Activated CD4-positive, CD25-positive, alpha-beta regulatory T cell (primary cell): ENCODE results near the gene MAP3K14.

Source experiments
- DNase-seq, 4 experiments: peaks; one replicate each; lab custom pipeline; 2025; lab: John Stamatoyannopoulos, UW

The MAP3K14 gene

GRCh38 chr17:45300060-45300751, 16.6 kb downstream of the MAP3K14 start:
- DNase-seq: no peak

DNA sequence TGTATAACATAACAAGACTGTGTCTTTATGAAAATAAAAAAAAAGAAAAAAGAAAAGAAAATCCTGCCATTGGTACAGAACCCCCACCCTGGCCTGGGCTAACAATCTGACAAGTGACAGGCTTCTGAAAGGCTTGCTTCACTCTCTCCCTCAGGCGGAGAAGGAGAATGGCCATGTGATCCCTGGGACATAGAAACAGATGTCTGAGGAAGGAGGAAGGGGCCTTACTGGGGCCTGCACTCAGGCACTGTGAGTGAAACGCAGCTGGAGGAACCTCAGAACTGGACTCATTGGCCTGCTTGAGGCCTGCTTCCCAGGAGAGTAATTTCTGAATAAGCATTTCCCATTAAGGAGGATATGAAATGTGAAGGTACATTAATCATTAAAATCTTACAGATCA, 17.5 kb downstream of the MAP3K14 start:
- no peak for DNase-seq

DNA sequence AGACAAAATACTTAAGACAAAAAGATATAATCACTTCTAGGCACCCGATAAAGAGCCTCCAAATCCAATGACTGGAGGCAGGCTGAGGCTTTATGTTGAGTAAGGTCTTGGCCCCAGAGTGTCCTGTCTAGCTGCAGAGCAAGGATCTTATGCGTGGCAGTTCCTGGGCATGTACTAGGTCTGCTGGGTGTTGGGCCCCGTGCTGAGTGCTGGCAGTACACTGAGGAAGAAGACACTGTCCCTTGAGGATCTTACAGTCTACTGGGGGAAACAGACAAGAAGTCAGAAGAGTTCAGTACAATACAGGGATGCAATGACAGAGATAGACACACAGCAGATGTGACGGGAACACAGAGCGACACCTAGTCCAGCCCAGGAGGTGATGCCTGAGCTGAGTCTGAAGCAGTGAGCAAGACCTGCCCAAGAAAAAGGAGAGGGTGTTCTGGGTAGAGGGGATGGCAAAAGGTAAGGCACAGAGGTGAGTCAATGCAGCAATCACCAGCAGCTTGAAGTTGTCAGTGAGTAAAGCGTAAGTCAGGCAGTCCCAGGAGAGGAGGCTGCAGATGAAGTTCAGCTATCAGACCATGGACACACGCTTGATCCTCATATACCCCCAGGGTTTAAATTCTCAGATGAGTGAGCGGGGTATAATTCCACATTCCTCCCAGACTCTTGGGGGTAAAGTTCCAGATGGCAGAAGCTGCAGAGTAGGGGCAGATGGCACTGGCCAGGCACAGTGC, 18.1 kb downstream of the MAP3K14 start:
- DNase-seq: no peak

- DNase-seq: no peak
Observed at GRCh38 chr17:45296833-45297124, 20.0 kb downstream of the MAP3K14 start.

DNA sequence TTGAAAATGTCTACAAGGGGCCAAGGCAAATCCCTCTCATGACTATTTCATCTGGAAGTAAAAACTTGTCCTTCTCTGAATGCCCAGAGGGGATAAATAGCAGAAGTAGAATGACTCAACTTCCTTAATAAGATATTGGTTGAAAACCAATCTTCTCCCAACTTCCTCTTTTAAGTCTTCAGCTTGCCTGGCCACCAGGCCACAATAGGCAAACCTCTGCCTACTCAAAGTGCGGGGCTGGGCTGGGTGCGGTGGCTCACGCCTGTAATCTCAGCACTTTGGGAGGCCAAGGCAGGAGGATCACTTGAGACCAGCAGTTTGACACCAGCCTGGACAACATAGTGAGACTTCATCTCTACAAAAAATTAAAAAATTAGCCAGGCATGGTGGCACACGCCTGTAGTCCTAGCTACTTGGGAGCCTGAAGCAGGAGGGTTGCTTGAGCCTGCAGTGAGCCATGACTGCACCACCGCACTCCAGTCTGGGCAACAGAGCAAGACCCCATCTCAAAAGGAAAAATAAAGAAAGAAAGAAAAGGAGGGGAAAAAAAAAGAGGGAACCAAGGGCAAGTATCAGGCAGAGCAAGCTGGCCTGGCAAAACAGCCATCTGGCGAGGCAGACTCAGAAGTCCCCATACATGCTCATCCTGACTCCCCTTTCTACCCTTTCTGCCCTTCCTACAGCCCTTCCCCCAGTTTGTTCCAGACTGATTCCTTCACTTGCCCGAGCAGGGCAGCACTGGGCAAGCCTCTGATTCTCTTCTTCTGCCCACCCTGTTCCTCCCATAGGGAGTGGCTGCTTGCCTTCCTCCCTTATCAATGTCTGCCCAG, 20.6 kb downstream of the MAP3K14 start:
- DNase-seq: no peak

DNA sequence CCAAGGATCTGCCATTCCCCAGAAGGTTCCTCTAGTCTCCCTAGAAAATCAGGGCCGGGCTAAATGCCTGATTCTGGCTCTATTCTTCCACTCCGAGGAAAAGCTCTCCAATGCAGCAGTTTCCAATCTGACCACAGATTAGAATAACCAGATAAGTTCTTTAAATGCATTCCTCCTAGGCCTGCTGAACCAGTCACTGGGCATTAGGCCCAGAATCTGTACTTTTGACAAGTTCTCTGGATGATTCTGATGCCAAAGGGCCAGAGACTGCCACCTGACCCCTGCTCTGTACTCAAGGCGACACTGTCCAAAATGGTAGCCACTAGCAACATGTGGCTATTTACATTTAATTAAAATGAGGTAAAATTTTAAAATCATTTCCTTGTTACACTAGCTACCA, 22.3 kb downstream of the MAP3K14 start:
- no peak for DNase-seq

- no peak for DNase-seq
Observed at GRCh38 chr17:45293413-45294211, 23.2 kb downstream of the MAP3K14 start.

GRCh38 chr17:45292696-45293412, 24.0 kb downstream of the MAP3K14 start:
- no peak for DNase-seq

GRCh38 chr17:45291171-45291805, 25.5 kb downstream of the MAP3K14 start:
- no peak for DNase-seq

DNA sequence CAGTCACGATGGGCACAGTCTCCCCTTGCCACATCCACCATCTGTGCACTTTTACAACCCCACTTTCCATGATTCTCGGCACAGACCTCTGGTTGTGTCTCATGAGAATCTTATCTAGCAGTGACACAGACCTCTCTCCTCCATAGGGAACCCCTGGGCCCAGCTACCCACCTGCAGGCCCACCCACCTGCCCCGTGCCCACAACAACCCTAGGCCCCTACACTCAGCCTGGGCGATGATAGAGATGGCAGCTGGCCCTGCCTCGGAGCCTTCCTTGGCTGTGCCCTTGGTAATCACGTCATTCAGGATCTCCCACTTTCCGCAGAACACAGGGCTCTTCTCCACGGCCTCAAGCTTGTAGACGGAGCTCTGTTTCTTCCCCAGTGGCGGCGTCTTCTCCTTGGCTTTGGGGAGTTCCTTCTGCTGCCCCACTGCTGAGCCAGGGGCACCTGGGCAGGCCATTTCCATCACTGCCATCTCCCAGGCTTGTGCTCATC, 26.5 kb downstream of the MAP3K14 start:
- no peak for DNase-seq

GRCh38 chr17:45289301-45290268, 27.2 kb downstream of the MAP3K14 start:
- DNase-seq: no peak

- no peak for DNase-seq
Observed at GRCh38 chr17:45288825-45289224, 28.0 kb downstream of the MAP3K14 start.

- DNase-seq: no peak
Observed at GRCh38 chr17:45287526-45288500, 29.0 kb downstream of the MAP3K14 start.

DNA sequence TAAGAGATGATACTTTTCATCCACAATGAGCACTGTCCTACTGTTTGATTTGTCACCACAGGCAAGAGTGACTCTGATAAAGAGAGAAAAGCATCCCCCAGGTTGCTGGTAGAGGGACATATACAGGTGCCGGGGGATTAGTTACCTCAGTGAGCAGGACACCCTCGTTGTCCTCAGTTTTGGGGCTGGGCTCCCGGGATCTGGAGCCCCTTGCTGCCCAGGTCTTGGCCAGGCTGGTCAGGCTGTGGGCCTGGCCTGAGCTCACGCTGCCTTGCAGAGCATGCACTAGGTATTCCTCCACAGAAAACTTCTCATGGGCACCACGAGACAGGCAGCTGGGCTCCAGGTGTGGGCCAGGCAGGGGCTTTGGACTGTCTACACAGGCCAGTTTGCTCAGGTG, 30.5 kb downstream of the MAP3K14 start:
- no peak for DNase-seq

GRCh38 chr17:45284176-45285140, 32.4 kb downstream of the MAP3K14 start:
- DNase-seq: peak in 1 of 4 experiments; percentile 16

DNA sequence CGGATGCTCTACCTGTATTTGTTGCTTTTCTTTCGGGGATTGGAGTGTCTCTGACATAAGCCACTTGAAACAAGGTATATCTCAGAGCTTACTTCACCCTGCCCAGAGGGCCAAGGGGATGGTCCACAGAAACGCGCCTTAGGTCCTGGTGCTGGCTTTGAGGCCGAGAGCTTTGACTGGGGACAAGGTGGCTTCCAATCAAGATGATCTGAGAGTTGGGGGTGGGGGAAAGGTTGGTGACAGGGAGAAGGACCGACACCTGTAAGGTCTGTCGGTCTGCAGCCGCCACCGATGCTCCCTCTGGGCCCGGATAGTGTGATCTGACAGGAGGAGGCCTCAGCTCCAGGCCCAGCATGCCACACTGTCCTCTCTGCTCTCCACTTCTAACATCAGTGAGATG, 33.1 kb downstream of the MAP3K14 start:
- DNase-seq: no peak
